ENCODE results near the gene WNT3A. TPM values are rescaled to one million over a fixed set of nuclear protein-coding genes. Genes with fewer than 3 reads are reported as not detected.

The WNT3A gene
- total RNA-seq, 1 donor from 2014 or later, result 1.6 TPM

- DNase-seq, result no peak
Measured at GRCh38 chr1:228101614-228101993, 94.8 kb downstream of the WNT3A start.

- DNase-seq, result peak; percentile 45
Measured at GRCh38 chr1:228101994-228102790, 95.4 kb downstream of the WNT3A start.

- peak; percentile 98 for DNase-seq
Measured at GRCh38 chr1:228102791-228103620, 96.2 kb downstream of the WNT3A start, which contains the start of gene C1orf35. Gene C1orf35 (minus strand): TSS chr1:228103325. CDS start chr1:228103227, 98 bp downstream.

GRCh38 chr1:228104526-228105269 is 97.9 kb downstream of the WNT3A start:
- no peak for DNase-seq

GRCh38 chr1:228105270-228105995 is 98.6 kb downstream of the WNT3A start:
- no peak for DNase-seq

- no peak for DNase-seq
Measured at GRCh38 chr1:228105996-228106799, 99.4 kb downstream of the WNT3A start.

- no peak for DNase-seq
Measured at GRCh38 chr1:228106800-228107054, 99.9 kb downstream of the WNT3A start.

GRCh38 chr1:228107636-228108035 is 100.8 kb downstream of the WNT3A start:
- DNase-seq, result no peak

- DNase-seq, result no peak
Measured at GRCh38 chr1:228108055-228108690, 101.4 kb downstream of the WNT3A start.

GRCh38 chr1:228108742-228109072 is 101.9 kb downstream of the WNT3A start:
- DNase-seq, result no peak

GRCh38 chr1:228109073-228109961 is 102.5 kb downstream of the WNT3A start, which contains the start of gene MRPL55:
Gene MRPL55 (minus strand): TSS chr1:228109299. CDS start chr1:228108260, 1,039 bp downstream.
- DNase-seq, result peak; percentile 99

- DNase-seq, result peak; percentile 45
Measured at GRCh38 chr1:228109962-228110488, 103.2 kb downstream of the WNT3A start.

GRCh38 chr1:228110556-228110955 is 103.8 kb downstream of the WNT3A start:
- no peak for DNase-seq

Small RNA genes within 50 kb of the gene (small RNA-seq; reads per million reads assigned to genes)
- gene SEPT14P17 (ENCODE audit: low replicate concordance), result not detected

Other genes starting within 250 kb of the WNT3A start
- gene PRSS38, start 191.3 kb upstream of the WNT3A start, total RNA-seq, result not detected
- 14.6 TPM for gene WNT9A, start 59.1 kb upstream of the WNT3A start, total RNA-seq
- 152 TPM for gene ARF1, start 75.7 kb downstream of the WNT3A start, total RNA-seq
- gene C1orf35, start 96.3 kb downstream of the WNT3A start, total RNA-seq, result 12.1 TPM
- gene MRPL55, start 102.3 kb downstream of the WNT3A start, total RNA-seq, result 28.7 TPM
- gene GUK1, start 133.3 kb downstream of the WNT3A start, total RNA-seq, result 156 TPM
- gene GJC2, start 142.9 kb downstream of the WNT3A start, total RNA-seq, result 5.5 TPM
- gene IBA57, start 158.8 kb downstream of the WNT3A start, total RNA-seq, result 11.4 TPM
- 640 TPM for gene OBSCN, start 201.0 kb downstream of the WNT3A start, total RNA-seq